OCI-LY1 (cell line): ENCODE measurements around the gene NDUFA7.

Experiments
- CTCF ChIP-seq: fragments of 200-600 bp; sonication (generic), shearing (Covaris generic); IDR thresholded peaks from 2 replicates; pipeline ENCODE4 v1.5.1; 2017; ENCODE audit warnings: mild to moderate bottlenecking, antibody characterized with exemption, low read length, moderate library complexity, mixed read lengths
- EZH2 ChIP-seq: fragments of 200-600 bp; sonication (generic), shearing (Covaris generic); IDR thresholded peaks from 2 replicates; pipeline ENCODE4 v1.8.0; 2017; ENCODE audit warnings: borderline replicate concordance, mixed run types, mild to moderate bottlenecking, antibody characterized with exemption, low read length, moderate library complexity, mixed read lengths

DNA sequence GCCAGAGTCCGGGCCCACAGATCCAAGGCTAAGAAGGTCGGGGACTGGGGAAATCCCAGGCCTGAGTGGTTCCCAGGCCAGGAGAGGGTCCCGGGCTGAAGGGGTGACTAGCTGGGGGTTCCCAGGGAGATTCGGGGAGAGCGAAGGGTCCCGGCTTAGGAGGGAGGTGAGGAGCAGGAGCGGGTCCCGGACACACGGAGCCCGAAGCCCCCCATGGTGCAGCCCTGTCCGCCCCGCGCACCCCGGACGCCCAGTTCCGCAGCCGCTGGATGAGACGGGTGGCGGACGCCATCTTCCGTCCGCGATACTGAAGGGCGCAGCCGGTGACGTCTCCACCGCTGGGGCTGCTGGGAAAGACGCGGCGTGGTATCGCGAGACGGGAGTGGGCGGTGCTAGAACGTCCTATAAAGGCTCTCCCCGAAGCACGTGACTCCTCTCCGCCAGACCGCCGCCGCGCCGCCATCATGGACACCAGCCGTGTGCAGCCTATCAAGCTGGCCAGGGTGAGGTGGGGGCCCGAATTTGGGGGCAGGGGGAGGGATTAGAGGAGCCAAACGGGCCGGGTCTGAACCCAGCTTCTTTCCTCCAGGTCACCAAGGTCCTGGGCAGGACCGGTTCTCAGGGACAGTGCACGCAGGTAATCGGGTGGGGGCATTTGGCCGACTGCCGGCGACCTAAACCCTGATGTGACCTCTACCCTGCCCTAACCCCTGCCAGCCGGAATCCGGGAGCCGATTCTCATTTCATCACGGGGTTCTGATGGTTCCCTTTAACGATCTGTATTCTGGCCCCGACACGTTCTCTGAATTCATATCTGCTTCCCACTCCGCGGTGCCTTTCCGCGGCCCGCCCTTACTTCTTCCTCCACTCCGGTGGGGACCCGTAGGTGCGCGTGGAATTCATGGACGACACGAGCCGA lies at the start of gene NDUFA7, which contains the start of gene RPS28:
- no peak for TF ChIP-seq CTCF
- TF ChIP-seq EZH2, result no peak
